GM23338 (cell line): ENCODE data around the gene FOXA1.

Experiments
- CREB1 ChIP-seq: fragments of 250-450 bp; sonication (Bioruptor Pico); IDR thresholded peaks from 2 replicates; pipeline ENCODE4 v1.5.0; 2020; ENCODE audit warnings: low read depth, mild to moderate bottlenecking, moderate library complexity
- EZH2 ChIP-seq: fragments of 200-600 bp; sonication (generic); IDR thresholded peaks from one replicate; pipeline ENCODE4 v1.8.0; 2017; ENCODE audit warnings: antibody characterized with exemption, mild to moderate bottlenecking, low read depth; ENCODE audit not compliant: unreplicated experiment
- EZH2phosphoT487 ChIP-seq: fragments of 200-600 bp; sonication (generic); IDR thresholded peaks from one replicate; pipeline ENCODE4 v1.8.1; 2018; ENCODE audit warnings: antibody characterized with exemption; ENCODE audit not compliant: unreplicated experiment
- JUNB ChIP-seq: IDR thresholded peaks from one replicate; pipeline ENCODE4 v1.6.1; 2016; ENCODE audit warnings: antibody characterized with exemption; ENCODE audit not compliant: unreplicated experiment
- NANOG ChIP-seq: IDR thresholded peaks from 2 replicates; pipeline ENCODE4 v1.6.1; 2016; ENCODE audit warnings: antibody characterized with exemption, borderline replicate concordance
- POLR2AphosphoS5 ChIP-seq: IDR thresholded peaks from 2 replicates; pipeline ENCODE4 v1.6.1; 2016; ENCODE audit warnings: antibody characterized with exemption, low read depth
- STAT1 ChIP-seq: IDR thresholded peaks from one replicate; pipeline ENCODE4 v1.6.1; 2016; ENCODE audit warnings: antibody characterized with exemption; ENCODE audit not compliant: unreplicated experiment
- ZNF114 ChIP-seq: fragments of 250-450 bp; sonication (Bioruptor Pico); IDR thresholded peaks from 2 replicates; pipeline ENCODE4 v1.5.0; 2020; ENCODE audit warnings: mild to moderate bottlenecking, moderate library complexity
- ZNF331 ChIP-seq: fragments of 250-450 bp; sonication (Bioruptor Pico); IDR thresholded peaks from 2 replicates; pipeline ENCODE4 v1.5.0; 2020; ENCODE audit warnings: low read depth, mild to moderate bottlenecking, moderate library complexity
- TF ChIP-seq, protein P1 (sequence below), 2 experiments: fragments of 200-600 bp in 1 of 2; sonication (generic) in 1 of 2; conservative IDR thresholded peaks; 2 replicates each; pipeline versions ENCODE4 v1.5.1 to v1.6.1; 2016 to 2017; ENCODE audit warnings: antibody characterized with exemption in 2 of 2, low read depth in 2 of 2, mild to moderate bottlenecking in 2 of 2, moderate library complexity in 1 of 2
- TF ChIP-seq, protein P2 (sequence below): fragments of 250-450 bp; sonication (Bioruptor Pico); IDR thresholded peaks from 2 replicates; pipeline ENCODE4 v1.5.0; 2020; ENCODE audit warnings: mild to moderate bottlenecking, moderate library complexity
- TF ChIP-seq, protein P3 (sequence below): IDR thresholded peaks from one replicate; pipeline ENCODE4 v1.6.1; 2018; ENCODE audit warnings: antibody characterized with exemption; ENCODE audit not compliant: unreplicated experiment
- TF ChIP-seq, protein P4 (sequence below): IDR thresholded peaks from 2 replicates; pipeline ENCODE4 v1.6.1; 2016; ENCODE audit warnings: antibody characterized with exemption

DNA sequence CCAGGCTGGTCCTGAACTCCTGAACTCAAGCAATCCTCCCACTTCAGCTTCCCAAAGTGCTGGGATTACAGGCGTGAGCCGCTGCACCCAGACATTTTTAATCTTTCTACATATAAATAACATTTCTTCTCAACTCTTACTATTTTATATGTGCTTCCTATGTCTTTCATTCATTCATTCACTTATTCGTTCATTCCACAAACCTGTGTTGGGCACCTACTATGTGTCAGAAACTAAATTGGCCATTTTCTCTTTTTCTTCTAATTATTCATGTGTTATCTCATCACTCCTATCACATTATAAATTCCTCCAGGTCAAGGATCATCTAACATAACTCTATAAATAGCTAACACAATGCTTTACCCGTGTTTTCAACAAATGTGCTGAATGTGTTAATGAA is 23.7 kb downstream of the FOXA1 start:
- TF ChIP-seq, protein P1, sequence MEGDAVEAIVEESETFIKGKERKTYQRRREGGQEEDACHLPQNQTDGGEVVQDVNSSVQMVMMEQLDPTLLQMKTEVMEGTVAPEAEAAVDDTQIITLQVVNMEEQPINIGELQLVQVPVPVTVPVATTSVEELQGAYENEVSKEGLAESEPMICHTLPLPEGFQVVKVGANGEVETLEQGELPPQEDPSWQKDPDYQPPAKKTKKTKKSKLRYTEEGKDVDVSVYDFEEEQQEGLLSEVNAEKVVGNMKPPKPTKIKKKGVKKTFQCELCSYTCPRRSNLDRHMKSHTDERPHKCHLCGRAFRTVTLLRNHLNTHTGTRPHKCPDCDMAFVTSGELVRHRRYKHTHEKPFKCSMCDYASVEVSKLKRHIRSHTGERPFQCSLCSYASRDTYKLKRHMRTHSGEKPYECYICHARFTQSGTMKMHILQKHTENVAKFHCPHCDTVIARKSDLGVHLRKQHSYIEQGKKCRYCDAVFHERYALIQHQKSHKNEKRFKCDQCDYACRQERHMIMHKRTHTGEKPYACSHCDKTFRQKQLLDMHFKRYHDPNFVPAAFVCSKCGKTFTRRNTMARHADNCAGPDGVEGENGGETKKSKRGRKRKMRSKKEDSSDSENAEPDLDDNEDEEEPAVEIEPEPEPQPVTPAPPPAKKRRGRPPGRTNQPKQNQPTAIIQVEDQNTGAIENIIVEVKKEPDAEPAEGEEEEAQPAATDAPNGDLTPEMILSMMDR (conservative IDR thresholded peaks at IDR 0.05; ENCODE audit: low read depth in 2 of 2), result no peak
- no peak for TF ChIP-seq POLR2AphosphoS5
- TF ChIP-seq, protein P2, sequence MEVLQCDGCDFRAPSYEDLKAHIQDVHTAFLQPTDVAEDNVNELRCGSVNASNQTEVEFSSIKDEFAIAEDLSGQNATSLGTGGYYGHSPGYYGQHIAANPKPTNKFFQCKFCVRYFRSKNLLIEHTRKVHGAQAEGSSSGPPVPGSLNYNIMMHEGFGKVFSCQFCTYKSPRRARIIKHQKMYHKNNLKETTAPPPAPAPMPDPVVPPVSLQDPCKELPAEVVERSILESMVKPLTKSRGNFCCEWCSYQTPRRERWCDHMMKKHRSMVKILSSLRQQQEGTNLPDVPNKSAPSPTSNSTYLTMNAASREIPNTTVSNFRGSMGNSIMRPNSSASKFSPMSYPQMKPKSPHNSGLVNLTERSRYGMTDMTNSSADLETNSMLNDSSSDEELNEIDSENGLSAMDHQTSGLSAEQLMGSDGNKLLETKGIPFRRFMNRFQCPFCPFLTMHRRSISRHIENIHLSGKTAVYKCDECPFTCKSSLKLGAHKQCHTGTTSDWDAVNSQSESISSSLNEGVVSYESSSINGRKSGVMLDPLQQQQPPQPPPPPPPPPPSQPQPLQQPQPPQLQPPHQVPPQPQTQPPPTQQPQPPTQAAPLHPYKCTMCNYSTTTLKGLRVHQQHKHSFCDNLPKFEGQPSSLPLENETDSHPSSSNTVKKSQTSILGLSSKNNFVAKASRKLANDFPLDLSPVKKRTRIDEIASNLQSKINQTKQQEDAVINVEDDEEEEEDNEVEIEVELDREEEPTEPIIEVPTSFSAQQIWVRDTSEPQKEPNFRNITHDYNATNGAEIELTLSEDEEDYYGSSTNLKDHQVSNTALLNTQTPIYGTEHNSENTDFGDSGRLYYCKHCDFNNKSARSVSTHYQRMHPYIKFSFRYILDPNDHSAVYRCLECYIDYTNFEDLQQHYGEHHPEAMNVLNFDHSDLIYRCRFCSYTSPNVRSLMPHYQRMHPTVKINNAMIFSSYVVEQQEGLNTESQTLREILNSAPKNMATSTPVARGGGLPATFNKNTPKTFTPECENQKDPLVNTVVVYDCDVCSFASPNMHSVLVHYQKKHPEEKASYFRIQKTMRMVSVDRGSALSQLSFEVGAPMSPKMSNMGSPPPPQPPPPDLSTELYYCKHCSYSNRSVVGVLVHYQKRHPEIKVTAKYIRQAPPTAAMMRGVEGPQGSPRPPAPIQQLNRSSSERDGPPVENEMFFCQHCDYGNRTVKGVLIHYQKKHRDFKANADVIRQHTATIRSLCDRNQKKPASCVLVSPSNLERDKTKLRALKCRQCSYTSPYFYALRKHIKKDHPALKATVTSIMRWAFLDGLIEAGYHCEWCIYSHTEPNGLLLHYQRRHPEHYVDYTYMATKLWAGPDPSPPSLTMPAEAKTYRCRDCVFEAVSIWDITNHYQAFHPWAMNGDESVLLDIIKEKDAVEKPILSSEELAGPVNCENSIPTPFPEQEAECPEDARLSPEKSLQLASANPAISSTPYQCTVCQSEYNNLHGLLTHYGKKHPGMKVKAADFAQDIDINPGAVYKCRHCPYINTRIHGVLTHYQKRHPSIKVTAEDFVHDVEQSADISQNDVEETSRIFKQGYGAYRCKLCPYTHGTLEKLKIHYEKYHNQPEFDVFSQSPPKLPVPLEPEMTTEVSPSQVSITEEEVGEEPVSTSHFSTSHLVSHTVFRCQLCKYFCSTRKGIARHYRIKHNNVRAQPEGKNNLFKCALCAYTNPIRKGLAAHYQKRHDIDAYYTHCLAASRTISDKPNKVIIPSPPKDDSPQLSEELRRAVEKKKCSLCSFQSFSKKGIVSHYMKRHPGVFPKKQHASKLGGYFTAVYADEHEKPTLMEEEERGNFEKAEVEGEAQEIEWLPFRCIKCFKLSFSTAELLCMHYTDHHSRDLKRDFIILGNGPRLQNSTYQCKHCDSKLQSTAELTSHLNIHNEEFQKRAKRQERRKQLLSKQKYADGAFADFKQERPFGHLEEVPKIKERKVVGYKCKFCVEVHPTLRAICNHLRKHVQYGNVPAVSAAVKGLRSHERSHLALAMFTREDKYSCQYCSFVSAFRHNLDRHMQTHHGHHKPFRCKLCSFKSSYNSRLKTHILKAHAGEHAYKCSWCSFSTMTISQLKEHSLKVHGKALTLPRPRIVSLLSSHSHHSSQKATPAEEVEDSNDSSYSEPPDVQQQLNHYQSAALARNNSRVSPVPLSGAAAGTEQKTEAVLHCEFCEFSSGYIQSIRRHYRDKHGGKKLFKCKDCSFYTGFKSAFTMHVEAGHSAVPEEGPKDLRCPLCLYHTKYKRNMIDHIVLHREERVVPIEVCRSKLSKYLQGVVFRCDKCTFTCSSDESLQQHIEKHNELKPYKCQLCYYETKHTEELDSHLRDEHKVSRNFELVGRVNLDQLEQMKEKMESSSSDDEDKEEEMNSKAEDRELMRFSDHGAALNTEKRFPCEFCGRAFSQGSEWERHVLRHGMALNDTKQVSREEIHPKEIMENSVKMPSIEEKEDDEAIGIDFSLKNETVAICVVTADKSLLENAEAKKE (CRISPR knock-in tag), result no peak
- no peak for TF ChIP-seq EZH2
- TF ChIP-seq ZNF331 (CRISPR knock-in tag), result no peak
- TF ChIP-seq, protein P3, sequence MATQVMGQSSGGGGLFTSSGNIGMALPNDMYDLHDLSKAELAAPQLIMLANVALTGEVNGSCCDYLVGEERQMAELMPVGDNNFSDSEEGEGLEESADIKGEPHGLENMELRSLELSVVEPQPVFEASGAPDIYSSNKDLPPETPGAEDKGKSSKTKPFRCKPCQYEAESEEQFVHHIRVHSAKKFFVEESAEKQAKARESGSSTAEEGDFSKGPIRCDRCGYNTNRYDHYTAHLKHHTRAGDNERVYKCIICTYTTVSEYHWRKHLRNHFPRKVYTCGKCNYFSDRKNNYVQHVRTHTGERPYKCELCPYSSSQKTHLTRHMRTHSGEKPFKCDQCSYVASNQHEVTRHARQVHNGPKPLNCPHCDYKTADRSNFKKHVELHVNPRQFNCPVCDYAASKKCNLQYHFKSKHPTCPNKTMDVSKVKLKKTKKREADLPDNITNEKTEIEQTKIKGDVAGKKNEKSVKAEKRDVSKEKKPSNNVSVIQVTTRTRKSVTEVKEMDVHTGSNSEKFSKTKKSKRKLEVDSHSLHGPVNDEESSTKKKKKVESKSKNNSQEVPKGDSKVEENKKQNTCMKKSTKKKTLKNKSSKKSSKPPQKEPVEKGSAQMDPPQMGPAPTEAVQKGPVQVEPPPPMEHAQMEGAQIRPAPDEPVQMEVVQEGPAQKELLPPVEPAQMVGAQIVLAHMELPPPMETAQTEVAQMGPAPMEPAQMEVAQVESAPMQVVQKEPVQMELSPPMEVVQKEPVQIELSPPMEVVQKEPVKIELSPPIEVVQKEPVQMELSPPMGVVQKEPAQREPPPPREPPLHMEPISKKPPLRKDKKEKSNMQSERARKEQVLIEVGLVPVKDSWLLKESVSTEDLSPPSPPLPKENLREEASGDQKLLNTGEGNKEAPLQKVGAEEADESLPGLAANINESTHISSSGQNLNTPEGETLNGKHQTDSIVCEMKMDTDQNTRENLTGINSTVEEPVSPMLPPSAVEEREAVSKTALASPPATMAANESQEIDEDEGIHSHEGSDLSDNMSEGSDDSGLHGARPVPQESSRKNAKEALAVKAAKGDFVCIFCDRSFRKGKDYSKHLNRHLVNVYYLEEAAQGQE, result no peak
- TF ChIP-seq JUNB, result no peak
- TF ChIP-seq EZH2phosphoT487, result no peak
- no peak for TF ChIP-seq CREB1
- TF ChIP-seq, protein P4, sequence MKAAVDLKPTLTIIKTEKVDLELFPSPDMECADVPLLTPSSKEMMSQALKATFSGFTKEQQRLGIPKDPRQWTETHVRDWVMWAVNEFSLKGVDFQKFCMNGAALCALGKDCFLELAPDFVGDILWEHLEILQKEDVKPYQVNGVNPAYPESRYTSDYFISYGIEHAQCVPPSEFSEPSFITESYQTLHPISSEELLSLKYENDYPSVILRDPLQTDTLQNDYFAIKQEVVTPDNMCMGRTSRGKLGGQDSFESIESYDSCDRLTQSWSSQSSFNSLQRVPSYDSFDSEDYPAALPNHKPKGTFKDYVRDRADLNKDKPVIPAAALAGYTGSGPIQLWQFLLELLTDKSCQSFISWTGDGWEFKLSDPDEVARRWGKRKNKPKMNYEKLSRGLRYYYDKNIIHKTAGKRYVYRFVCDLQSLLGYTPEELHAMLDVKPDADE, result no peak
- no peak for TF ChIP-seq NANOG
- no peak for TF ChIP-seq STAT1
- no peak for TF ChIP-seq ZNF114 (CRISPR knock-in tag)
